Prostate gland (tissue), 2 donors: ENCODE results near the gene SLC35F4.

Experiments used
- CTCF ChIP-seq, 4 experiments: fragments of 200-600 bp in 2 of 4; fragments of 450-650 bp in 2 of 4; sonication (generic) in 2 of 4; IDR thresholded peaks; 1 replicate in 3 of 4; 2 replicates in 1 of 4; pipeline ENCODE4 v1.5.1; 2016 to 2019; ENCODE audit warnings: antibody characterized with exemption in 4 of 4, mild to moderate bottlenecking in 2 of 4, moderate library complexity in 2 of 4
- POLR2A ChIP-seq: fragments of 450-650 bp; IDR thresholded peaks from one replicate; pipeline ENCODE4 v1.6.1; 2016; ENCODE audit warnings: antibody characterized with exemption, mild to moderate bottlenecking

DNA sequence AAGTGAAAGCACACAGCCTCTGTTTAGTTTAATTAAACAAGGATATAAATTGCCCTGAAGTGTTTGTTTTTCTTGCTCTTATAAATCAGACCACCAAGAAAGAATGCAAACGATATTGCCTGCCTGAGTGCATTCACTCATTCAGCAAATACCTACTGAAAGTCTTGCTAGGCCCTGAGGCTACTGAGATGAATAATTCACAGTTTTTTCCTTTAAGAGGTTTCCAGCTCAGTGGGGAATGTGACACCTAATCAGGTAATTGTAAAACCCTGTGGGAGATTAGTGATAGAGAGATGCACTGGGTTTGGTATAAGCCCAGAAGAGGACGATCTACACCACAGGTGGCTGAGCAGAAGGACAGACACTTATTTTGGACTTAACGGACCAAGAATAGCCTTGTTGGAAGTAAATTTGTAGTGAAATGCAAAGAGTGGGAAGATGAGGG is 151.4 kb downstream of the SLC35F4 start:
- TF ChIP-seq CTCF (IDR thresholded peaks at IDR 0.05) (no peak), POLR2A (no peak)
